DLD1 (cell line): ENCODE data around the gene ENTPD1.
"Not testable (repeated sequence)": the region's sequence is repeated elsewhere in the genome, so short reads cannot be mapped to it uniquely, and the experiment has no call there.

Experiments
- in situ Hi-C: cut with HindIII; loops from 2 replicates; pipeline ENCODE4 v1.10.0; 2017; ENCODE audit warnings: low sequenced_read_pairs

The ENTPD1 gene

GRCh38 chr10:95792874-95793285, 36.9 kb downstream of the ENTPD1 start:
- in situ Hi-C loops, result no loop called here

GRCh38 chr10:95793401-95794045, 37.6 kb downstream of the ENTPD1 start:
- in situ Hi-C loops, result no loop called here

DNA sequence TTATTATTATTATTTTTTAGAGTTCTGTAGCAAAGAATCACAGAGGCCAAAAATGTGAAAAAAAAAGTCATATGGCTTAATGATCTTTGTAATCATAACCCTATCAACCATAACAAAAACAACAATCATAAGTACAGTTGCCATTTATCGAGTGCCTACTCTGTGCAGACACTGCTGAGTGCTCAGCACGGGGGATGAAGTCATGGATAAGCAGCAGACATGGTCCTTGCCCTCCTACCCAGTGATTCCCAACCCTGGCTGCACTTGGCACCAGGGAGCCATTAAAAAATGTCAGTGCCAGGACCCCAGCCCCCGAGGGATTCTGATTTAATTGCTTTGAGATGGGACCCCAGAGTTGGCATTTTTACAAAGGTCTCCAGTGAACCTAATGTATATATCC, 38.2 kb downstream of the ENTPD1 start:
- in situ Hi-C loops, result no loop called here

GRCh38 chr10:95795602-95796001, 39.6 kb downstream of the ENTPD1 start:
- in situ Hi-C loops, result no loop called here

DNA sequence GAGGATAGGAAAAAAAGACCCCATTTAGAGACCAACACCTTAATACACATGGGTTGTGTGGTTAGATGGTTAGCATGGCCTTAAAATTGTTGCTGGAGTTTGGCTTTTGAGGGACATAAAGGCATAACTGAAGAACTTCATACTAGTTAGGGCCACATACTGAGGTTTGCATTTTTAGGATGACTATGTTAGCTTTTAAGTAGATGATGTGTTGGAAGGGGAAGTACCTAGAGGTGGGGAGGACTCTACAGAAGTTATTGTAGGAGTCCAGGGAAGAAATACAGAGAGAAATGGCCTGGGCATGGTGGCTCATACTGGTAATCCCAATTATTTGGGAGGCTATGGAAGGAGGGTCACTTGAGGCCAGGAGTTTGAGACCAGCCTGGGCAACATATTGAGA, 40.5 kb downstream of the ENTPD1 start:
- in situ Hi-C loops, result no loop called here

GRCh38 chr10:95798096-95798855, 42.3 kb downstream of the ENTPD1 start:
- in situ Hi-C loops, result no loop called here

GRCh38 chr10:95800286-95800685, 44.3 kb downstream of the ENTPD1 start:
- in situ Hi-C loops, result not testable (repeated sequence)

GRCh38 chr10:95806687-95807380, 50.9 kb downstream of the ENTPD1 start:
- in situ Hi-C loops, result not testable (repeated sequence)

DNA sequence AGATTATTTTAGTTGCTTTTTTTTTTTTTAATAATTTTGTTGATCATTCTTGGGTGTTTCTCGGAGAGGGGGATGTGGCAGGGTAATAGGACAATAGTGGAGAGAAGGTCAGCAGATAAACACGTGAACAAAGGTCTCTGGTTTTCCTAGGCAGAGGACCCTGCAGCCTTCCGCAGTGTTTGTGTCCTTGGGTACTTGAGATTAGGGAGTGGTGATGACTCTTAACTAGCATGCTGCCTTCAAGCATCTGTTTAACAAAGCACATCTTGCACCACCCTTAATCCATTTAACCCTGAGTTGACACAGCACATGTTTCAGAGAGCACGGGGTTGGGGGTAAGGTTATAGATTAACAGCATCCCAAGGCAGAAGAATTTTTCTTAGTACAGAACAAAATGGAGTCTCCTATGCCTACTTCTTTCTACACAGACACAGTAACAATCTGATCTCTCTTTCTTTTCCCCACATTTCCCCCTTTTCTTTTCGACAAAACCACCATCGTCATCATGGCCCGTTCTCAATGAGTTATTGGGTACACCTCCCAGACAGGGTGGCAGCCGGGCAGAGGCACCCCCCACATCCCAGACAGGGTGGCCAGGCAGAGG, 52.8 kb downstream of the ENTPD1 start:
- in situ Hi-C loops, result not testable (repeated sequence)

DNA sequence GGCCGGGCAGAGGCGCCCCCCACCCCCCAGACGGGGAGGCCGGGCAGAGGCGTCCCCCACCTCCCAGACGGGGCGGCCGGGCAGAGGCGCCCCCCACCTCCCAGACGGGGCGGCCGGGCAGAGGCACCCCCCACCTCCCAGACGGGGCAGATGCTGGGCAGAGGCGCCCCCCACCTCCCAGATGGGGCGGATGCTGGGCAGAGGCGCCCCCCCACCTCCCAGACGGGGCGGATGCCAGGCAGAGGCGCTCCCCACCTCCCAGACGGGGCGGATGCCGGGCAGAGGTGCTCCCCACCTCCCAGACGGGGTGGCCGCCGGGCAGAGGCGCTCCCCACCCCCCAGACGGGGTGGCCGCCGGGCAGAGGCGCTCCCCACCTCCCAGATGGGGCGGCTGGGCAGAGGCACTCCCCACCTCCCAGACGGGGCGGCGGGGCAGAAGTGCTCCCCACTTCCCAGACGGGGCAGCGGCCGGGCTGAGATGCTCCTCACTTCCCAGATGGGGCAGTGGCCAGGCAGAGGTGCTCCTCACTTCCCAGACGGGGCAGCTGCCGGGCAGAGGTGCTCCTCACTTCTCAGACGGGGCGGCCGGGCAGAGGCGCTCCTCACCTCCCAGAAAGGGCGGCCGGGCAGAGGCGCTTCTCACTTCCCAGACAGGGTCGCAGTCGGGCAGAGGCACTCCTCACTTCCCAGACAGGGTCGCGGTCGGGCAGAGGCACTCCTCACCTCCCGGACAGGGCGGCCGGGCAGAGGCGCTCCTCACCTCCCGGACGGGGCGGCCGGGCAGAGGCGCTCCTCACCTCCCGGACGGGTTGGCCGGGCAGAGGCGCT, 53.6 kb downstream of the ENTPD1 start:
- in situ Hi-C loops, result no loop called here

- in situ Hi-C loops, result no loop called here
These were observed 54.4 kb downstream of the ENTPD1 start for GRCh38 chr10:95810198-95810976.

- in situ Hi-C loops, result no loop called here
These were observed 57.2 kb downstream of the ENTPD1 start for GRCh38 chr10:95813054-95813685.

DNA sequence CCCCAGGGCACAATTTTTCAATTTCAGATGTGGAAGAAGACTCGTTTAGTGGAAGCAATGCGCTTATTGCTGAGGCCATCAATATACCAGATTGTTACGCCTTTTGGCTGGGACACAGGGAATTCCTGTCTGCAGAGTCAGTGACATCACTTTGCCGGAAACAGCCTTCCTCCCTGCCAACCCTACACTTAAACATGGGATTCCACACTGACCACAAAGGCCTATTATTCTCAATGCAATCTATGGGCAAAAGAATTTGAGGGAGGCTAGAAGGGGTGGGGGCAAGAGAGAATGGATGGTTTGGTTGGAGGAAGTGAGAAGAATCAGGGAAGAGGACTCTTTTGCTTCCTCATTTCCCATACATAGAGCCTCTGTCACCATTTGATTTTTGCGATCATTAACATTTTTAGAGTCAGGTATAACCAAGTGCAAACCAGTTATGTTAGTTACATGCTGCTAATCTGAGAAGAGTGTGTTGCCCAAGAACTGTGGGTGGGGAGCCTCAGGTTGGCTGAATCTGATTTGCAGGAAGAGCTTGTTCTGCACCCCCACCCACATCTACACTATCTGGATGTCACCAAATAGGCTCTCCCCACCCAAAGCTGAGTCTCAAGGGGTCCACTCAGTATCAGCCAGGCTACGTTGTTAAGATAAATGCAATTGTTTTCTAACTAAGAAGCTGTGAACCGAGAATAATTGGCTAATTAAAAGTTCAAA, 58.2 kb downstream of the ENTPD1 start:
- in situ Hi-C loops, result no loop called here

GRCh38 chr10:95815133-95815532, 59.2 kb downstream of the ENTPD1 start:
- in situ Hi-C loops, result no loop called here

GRCh38 chr10:95815701-95816240, 59.8 kb downstream of the ENTPD1 start:
- in situ Hi-C loops, result no loop called here

- in situ Hi-C loops, result no loop called here
These were observed 62.0 kb downstream of the ENTPD1 start for GRCh38 chr10:95818010-95818409.

- in situ Hi-C loops, result no loop called here
These were observed 62.7 kb downstream of the ENTPD1 start for GRCh38 chr10:95818668-95819067.

DNA sequence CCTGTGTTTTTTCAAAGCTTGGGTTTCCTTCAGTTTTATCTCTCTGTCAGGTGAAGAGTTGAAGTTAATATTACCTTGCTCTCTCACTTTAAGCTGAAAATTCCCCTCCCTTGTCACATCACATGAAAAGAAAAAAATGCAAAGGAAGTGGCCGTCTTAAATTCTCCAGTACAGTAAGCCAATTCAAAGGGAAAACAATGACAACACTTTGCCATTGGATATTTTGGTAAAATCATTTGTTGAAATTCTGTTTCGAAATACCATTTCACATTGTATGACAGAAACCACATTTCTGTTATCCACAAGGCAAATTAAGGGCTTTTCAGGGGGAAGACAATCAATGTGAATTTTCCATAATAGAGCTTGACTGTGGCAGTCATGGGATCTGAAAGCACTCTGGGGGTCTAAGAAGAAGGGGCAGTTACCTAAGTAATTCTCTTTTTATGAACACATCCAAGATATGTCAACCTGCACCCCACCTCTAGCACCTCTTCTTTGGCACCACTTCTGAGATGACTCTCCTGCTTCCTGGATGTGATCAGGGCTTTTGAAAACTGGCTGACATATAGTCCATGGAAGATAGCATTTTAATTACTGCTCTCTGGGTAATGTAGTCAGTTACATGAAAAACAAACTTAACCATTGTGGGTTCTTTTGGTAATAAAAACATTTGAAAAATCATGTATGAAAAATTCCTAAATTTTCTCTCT, 63.8 kb downstream of the ENTPD1 start:
- in situ Hi-C loops, result no loop called here
